ENCODE results near the gene CLEC18B.
"Not testable (repeated sequence)": the region's sequence is repeated elsewhere in the genome, so short reads cannot be mapped to it uniquely, and the experiment has no call there.

CLEC18B gene

DNA sequence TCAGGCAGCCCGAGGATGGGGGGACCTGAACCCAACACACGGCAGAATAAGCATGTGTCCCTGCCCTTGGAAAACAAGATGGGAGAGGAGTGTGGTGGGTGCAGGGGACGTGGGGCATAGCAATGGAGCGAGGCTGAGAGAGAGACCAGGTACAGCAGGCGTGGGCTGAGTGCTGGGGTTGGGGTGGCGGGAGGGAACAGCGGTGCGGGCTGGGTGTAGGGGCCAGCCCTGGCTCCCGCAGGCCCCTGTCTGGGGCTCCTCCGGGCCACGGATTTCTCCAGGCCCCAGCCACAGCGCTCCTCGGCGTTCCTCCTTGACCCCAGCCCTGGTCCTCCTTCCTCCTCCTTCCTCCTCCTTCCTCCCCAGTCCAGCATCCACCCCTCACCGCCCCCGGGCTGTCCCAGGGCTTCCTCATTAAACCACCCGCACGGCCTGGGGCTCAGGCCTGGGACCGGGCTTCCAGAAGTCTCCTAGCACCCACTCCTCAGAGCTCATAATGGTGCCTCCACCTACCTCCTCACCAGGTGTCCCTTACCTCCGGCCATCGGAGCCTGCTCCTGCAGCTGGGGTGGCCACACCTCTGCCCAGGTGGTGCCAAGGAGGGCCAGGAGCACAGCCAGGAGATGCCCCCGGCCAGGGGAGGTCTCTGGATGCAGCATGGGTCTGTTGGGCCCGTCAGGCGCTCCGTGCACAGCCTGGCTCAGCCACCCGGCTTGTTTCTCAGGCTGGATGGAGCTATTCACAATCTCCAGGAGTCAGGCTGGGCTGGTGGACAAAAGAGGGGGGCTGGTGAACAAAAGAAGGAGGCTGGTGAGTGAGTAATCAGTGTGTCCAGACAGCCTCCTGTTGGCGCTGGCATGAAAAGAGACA lies at the start of gene CLEC18B:
Gene CLEC18B, minus strand, starts transcription at position 867 of the 870 bp plus-strand sequence. Its CDS starts 208 bp downstream, at position 659.
- not testable (repeated sequence) for DNase-seq

DNA sequence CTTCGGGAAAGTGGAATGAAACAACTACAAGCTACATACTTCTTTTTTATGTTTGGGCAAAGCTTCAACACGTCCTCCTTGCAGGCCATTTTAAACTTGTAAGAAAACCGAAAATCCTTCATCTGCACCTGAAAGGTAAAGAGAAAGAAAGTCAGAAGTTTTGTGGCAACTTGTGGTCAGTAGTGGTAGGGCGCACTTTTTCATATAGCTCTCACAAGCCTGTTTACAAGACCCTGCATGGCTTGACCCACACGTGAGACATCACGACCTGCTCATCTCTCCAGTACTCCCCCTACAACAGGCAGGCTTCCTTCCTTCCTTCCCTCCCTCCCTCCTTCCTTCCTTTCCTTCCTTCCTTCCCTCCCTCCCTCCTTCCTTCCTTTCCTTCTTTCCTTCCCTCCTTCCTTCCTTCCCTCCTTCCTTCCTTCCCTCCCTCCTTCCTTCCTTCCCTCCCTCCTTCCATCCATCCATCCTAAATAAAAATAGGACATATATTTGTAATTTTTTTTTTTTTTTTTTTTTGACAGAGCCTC lies 48.7 kb upstream of the CLEC18B start:
- DNase-seq = no peak

DNA sequence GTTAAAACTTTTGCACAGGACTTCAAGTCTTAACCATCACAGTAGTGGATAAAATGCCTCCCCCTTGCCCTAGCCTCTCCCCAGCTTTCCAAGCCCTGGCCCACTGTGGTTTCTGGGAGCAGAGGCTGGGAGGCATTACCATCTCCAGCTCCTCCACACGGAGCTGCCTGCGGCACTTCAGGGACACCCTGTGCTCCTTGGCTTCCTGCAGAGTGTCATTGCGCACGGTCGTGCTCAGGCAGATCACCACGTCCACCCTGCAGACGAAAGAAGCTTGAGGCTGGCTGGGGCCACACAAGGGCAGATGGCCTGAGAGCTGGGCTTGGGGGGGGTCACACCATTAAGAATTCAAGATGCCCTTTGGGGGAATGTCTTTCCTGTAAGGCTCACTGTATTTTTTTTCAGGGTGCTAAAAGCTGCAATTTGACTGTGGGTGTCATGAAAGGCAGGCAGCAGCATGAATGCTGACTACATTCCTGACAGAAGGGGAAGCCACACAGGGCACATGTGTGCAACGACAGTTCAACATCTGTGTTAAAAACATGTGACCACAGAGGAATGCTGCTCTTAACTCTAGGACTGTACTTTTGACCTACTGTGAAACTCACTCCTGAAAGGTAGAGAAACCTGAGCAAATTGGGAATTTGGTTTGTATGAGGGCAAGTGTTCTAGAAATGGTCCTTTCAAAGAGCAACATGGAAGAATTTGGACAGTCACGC lies 47.7 kb upstream of the CLEC18B start:
- DNase-seq = no peak

DNA sequence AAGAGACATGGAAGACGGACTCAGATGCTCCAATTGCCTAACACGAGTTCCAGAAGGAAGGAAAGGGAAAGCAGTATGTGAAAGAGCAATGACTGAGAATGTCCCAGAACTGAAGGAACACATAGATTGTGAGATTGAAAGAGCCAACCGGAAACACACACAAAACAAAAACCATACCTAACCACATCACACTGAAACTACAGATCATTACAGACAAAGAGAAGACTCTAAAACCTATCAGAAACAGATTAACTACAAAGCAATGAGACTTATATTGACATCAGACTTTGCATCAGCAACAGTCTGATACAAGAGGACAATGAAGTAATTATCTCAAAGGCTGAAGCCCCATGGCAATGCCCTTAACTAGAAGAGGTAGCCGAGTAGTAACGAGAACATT lies 45.6 kb upstream of the CLEC18B start:
- DNase-seq = no peak

DNA sequence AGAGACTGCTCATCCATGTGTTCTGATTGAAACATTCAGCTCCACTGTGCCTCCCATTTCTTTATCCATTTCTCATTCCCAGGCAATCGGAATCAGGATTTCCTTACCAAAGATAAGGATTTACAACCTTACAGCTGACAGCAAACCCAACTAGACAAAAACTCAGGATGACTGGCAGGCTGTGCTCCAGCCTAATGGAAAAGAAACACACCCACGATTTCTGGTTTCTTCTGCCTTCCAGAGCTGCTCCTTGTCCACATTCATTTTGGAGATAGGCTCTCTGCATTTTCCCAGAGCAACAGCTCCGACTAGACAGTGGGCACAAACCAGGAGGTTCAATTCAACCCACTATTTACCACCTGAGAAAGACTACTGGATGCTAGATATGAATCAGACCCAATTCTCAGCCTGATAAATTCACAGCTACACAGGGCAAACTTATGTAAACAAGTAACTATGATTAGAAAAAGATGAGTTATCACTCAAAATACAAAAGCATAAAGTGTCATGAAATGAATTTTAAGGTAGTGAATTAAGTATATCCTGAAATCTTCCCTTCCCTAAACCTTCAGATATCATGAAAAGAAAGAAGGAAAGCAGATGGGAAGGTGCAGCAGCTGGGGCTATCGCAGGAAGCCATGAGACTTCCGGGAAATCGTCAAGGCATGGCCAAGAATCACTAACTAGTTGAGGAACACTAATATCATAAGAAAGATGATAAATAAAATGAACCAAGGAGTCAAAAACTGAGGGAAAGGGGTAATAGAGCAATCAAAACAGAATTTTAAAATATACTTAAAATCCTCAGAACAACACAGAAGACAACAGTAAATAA lies 44.8 kb upstream of the CLEC18B start:
- no peak for DNase-seq

DNA sequence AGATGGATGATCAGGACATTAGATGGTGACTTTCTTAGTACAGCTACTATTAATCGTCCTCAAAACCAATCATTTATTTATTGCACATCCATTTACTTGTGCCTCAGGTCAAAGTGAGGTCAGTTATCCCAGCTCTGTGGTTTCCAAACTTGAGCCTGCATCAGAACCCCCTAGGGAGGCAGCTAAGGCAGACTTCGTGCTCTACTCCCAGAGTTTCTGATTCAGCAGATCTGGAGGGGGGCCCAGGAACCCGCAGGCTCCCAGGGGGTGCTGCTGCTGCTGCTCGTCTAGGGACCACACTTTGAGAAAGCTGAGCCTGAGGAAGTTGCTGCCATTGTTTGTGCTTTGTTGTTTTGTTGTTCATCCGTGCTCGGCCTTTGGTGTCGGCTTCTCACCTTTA lies 44.0 kb upstream of the CLEC18B start:
- DNase-seq = no peak

DNA sequence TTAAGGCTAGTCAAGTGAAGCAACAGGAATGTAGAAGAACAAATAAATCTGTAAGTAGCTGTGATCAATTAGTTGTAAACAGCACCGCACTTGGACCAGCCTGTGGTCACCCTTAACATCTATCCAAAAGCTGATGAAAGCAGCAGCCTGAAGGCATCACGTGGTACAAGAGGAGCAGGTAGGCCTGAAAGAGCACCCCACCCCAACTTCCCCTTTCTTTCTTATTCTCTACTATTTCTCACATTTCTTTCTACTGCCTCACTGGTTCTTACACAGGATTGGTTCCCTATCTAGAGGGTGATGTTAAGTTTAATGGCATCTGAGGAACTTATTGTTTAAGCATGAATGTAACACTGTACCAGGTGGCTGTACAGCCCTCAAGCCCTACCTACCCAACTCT lies 42.6 kb upstream of the CLEC18B start:
- no peak for DNase-seq

DNA sequence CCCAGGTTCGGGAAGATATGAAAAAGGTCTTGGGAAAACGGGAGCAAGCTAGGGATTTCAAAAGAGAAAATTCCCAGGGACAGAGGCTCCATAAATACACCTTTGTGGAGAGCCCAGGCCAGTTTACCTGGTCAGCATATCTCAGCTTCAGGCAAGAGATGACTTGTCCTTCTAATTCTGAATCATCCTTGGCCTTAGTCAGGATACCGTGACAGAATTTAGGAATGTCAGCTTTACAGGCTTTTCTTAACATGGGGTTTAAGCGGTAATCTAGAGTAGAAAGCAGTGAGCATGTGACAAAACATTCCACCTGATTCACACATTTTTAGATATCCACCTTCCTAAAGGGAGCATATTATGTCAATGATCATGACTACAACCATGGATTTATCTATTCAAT lies 41.1 kb upstream of the CLEC18B start:
- no peak for DNase-seq

DNA sequence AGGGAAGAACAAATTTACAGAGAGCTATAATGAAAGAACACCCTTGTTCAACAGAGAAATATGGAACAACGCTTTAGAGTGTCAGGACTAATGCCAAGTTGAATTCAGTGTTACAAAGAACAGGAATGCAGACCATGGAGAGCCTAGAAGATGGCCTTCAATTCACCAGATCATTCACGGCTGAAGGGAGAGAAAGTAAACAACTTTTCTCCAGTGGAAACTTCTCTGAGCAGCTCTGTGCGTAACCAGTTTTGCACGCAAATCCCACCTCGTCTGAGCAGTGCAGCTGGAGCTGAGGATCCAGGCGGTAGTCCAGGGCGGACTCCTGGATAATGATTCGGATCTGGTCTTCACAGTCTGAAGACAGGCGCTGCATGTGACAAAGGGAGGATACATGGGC lies 40.5 kb upstream of the CLEC18B start:
- DNase-seq = no peak

DNA sequence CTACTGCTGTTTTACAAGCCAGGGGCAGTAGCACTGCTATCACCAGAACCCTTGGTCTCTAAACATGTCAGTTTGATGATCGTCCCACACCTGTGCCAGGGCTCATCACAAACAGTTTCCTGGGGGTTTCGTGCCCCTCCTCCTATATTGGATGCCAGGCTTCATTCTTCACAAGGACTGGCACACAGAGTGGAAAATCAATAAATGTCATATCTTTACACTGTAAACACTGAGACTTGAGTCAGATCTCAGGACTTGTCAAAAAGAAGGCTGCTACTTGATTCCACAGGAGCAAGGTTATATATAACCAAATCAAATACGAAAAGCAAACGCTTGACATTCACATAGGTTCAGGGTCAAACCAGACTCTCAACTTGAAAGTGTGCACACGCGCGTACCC lies 39.3 kb upstream of the CLEC18B start:
- DNase-seq = no peak

DNA sequence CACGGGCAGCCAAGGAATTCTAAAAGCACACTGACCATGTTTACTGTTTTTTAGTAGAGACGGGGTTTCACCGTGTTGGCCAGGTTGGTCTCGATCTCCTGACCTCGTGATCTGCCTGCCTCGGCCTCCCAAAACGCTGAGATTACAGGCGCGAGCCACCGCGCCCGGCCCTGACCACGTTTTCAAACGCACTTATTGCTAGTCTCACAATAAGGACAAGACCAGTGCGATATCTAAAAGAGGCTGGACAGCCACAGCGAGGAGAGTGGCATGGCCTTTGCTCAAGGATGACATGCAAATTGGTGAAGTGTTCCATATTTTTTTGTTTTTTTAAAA lies 35.0 kb upstream of the CLEC18B start:
- no peak for DNase-seq

DNA sequence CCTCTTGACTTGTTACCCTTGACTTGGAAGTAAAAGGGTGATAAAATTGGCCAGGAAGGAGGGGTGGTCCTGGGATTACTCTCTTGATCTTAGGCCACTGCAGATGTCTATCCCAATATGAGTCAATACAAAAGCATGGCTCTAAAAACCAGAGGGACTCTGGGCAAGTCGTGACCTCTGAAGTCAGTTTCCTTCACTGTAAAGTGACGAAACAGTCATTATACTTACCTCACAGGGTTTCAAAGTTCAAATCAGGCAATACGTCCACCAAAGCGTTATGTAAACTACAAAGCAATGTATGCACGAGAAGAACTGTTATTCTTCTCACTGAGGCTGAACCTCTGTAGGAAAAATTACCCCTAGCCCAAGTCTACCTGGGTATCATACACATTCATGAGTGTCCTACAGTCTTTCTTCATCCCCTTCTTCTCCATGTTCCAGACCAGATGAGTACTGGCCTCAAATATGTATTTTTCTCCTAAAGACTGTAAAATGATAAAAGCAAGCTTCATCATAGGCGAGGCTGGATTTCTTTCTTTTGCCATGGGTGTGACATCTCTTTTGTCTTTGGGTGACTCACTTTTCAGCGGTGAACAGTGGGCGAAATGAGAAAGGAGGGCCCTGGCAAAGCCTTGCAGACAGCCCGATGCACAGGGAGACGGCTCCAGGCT lies 34.5 kb upstream of the CLEC18B start:
- DNase-seq = no peak

DNA sequence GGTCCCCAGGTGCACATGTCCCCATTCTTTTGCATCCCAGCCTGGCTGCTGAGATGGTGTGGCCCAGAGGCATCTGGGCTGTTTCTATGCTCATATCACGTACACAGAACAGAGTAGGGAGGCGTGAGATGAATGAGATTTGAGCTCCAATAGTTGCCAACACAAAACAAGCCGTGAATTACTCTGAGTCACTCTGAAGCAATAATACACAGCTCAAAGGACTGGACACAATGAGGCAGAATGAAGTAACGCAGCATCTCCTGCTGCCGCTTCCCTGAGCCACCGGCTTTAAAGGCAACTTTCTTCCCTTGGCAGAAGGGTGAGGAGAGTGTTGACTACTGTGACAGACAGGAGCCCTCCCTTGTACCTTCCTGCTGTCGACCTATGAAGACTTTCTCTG lies 33.9 kb upstream of the CLEC18B start:
- DNase-seq = no peak

DNA sequence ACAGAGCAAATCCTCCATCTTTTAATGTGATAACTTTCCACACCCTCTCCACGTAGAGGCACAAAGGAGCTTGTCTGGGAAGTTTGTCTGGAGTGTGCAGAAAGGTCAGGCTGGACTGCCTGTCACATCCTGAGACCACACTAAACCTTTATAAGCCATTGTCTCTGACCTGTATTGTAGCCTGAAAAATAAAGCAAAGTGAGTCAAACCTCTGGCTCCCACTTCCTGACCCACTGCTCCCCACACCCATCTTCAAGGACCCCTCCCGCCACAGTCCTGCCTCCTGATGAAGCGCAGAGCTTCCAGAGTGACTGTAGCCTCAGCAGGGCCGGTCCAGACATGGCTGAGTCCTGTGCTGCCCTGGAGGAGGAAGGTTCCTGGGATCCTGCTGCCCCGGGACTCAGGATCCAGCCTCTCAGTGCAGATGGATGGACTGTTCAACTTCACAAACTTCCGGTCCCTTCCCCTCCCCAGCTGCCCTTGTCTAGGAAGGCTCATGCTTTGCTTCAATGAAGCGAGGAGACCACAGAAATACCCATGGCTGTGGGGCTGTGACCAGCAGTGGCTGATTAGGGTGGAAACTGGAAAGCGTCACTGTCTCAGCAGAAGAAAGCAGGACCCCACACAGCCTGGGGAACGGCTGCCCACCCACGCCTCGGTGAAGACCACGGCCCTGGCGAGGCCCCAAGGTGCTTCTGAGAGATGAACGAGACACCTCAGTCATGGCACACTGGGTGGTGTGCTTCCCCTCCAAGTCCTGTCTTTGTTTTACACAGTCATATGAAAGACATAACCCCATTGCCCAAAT lies 30.9 kb upstream of the CLEC18B start:
- DNase-seq = no peak

DNA sequence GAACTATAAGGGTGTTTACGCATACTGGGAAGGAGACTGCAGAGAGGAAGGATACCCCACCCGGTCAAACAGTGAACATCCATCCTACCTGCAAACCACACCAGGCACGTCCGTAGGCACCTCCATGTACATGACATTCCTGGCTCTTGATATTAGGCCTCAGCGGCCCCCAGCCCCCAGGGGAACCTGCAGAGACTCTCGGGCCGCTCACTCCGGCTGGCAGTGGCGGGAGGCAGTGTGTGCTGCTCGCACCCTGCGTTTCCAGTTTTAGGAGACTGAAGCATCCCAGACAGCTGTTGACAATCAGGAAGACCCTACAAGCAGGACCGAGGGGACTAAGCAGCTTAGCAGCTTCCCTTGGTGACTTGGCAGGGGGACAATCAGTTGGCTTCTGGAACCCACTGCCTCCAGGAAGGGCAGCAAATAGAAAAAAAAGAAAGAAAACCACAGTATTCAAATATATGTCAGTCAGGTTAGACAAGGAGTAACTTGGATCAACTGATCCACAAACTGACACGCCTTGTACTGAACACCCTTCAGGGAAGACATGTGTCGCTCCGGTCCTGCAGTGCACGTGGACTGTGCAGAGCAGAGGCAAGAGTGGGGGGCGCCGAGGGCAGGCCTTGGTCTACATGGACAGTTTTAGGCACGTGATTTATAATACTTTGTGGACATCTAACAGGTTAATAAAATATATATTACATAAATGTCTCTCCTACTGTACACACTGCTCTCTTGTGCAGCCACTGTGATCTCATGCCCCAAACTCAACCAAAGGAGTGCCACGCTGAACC lies 29.9 kb upstream of the CLEC18B start:
- DNase-seq = no peak

DNA sequence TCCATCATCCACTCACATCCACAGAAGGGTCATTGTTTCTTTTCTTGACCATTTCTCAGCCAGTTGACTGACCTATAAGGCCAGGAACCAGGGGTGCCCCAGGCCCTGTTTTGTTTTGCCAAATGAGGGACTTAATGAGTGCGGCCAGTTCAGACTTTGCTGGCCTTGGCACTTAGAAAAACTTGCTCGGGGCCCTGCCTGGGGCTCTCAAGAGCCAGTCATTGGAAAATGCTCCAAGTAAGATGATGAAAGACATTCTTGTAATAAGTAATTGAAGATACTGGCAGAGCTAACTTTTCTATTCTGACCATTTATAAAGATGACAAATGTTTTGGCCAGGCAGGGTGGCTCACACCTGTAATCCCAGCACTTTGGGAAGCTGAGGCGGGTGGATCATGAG lies 29.0 kb upstream of the CLEC18B start:
- DNase-seq = no peak

DNA sequence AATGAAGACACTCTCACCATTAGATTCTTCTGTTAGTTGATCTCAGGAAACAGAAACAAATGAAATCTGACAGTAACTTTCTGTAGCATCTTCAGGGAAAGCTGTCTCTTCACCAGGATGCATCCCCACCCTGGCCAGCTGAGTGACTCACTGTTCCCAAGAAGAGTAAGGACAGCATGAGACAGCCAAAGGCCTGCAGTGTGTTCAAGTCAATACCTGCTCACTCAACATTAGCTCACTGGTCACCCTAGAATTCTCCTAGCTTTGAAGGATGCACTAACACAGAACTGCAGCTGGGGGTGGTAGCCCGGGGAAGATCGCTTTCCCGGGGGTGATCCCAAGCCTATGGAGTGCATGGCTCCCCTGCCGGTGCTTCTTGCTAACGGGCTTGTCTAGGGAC lies 28.2 kb upstream of the CLEC18B start:
- DNase-seq = no peak

DNA sequence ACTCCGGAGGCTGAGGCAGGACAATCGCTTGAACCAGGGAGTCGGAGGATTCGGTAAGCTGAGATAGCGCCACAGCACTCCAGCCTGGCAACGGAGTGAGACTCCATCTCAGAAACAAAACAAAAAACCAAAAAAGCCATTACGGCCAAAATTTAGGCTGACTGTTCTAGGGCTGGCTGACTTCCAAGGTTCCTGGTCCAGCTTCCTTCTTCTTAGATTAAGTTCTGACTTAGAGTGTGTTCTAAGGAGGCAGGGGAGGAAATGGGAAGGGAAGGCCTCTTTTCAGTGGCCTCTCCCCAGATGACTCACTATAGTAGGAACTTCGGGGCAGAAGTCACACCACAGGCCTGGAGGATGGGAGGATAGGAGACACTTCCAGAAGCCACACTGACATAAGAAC lies 27.7 kb upstream of the CLEC18B start:
- DNase-seq = no peak

DNA sequence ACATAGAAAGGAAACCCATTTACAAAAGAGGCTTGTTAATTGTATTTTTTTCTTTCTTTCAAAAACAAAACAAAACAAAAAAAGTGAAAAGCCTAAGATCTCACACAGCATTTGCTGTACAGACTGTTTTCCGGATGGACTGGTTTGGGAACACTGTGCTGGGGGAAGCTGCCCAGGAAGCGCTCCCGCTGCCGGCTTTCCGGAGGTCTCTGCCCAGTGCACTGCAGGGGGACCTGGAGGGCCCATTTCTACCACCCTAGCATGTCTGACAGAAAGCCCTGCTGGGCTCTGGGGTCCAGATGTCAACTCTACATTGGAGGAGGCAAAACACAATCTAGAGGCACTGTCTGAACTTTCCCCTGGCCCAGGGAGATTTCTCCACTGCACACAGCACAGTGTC lies 26.3 kb upstream of the CLEC18B start:
- DNase-seq = no peak

DNA sequence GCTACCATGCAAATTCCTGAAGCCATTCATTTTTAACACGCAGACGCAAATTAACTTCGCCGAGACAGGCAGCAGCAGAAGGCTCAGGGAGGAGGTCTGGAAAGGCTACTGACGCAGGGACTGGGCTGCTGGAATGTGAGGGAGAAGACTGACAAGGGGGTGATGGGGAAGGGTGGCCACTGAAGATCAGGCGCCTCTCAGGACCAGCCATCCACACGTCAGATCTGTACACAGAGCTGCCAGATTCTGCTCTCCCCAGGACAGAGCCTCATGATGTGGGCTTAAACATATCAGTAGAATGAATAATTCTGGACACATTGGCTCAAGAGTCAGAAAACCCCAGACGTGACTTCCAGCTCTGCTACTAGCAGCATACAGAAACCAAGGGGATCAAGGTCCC lies 25.6 kb upstream of the CLEC18B start:
- DNase-seq = no peak
